MM.1S (cell line): ENCODE data around the gene SLC29A3.

ENCODE experiments used
- EZH2phosphoT487 ChIP-seq: fragments of 300-600 bp; sonication (generic); IDR thresholded peaks from 2 replicates; pipeline ENCODE4 v1.6.1; 2018; ENCODE audit warnings: antibody characterized with exemption, low read length
- TF ChIP-seq, protein P1 (sequence below): fragments of 300-600 bp; sonication (generic); IDR thresholded peaks from 2 replicates; pipeline ENCODE4 v1.5.1; 2016; ENCODE audit warnings: antibody characterized with exemption, low read length, mixed read lengths

DNA sequence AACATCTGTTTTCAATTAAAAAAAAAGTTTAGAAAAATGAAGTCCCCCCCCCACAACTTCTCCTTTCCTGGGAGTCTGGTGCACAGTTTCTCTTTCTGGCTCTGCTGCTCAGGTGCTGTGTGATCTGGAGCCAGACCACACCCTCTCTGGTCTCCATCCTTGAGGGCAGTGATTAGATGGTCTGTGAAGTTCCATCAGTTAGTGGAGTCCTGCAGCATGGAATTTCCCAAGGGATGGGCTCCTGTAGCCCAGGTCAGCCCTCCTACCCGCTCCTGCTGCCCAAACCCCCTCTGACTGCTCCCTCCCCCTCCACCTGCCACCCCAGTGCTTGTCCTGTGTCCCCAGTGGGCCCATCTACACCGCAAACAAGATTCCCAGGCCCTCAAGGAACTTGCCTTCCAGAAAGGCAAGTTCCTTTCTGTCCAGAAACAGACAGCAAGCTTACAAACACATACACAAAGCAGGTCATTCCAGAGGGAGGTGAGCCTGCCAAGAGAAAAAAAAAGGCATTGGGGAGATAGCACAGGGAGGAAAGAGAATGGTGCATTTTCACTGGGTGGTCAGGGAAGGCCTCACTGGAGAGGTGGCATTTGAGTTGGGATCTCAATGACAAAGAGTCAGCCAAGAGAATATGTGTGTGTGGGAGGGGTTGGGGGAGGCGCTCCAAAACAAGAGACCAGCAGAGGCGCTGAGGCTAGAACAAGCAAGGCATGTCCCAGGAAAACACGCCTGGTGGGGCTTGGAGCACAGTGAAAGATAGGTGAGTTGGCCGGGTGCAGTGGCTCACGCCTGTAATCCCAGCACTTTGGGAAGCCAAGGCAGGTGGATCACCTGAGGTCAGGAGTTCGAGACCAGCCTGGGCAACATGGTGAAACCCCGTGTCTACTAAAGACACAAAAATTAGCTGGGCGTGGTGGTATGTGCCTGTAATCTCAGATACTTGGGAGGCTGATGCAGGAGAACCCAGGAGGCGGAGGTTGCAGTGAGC is 49.5 kb upstream of the SLC29A3 start:
- TF ChIP-seq, protein P1, sequence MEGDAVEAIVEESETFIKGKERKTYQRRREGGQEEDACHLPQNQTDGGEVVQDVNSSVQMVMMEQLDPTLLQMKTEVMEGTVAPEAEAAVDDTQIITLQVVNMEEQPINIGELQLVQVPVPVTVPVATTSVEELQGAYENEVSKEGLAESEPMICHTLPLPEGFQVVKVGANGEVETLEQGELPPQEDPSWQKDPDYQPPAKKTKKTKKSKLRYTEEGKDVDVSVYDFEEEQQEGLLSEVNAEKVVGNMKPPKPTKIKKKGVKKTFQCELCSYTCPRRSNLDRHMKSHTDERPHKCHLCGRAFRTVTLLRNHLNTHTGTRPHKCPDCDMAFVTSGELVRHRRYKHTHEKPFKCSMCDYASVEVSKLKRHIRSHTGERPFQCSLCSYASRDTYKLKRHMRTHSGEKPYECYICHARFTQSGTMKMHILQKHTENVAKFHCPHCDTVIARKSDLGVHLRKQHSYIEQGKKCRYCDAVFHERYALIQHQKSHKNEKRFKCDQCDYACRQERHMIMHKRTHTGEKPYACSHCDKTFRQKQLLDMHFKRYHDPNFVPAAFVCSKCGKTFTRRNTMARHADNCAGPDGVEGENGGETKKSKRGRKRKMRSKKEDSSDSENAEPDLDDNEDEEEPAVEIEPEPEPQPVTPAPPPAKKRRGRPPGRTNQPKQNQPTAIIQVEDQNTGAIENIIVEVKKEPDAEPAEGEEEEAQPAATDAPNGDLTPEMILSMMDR = no peak
- TF ChIP-seq EZH2phosphoT487 = no peak
